OCI-LY3 (cell line): Measurements from ENCODE around the gene BCL2L13.

ENCODE experiments used
- H2AFZ ChIP-seq: fragments of 200-600, 300-600 bp; shearing (Covaris generic); 2 replicates; pipeline ENCODE4 v1.6.0; 2014; ENCODE audit warnings: antibody characterized with exemption, low read depth, low read length
- H3K27ac ChIP-seq: fragments of 200-600, 300-600 bp; sonication (generic); 2 replicates; pipeline ENCODE4 v1.5.1; 2014; ENCODE audit warnings: mild to moderate bottlenecking, low read length, moderate library complexity, mixed read lengths
- H3K27me3 ChIP-seq: fragments of 200-600, 300-600 bp; sonication (generic); 2 replicates; pipeline ENCODE4 v1.6.1; 2014; ENCODE audit warnings: low read depth, low read length, mixed read lengths
- H3K36me3 ChIP-seq: fragments of 200-600, 300-600 bp; sonication (generic); replicated peaks from 2 replicates; pipeline ENCODE3; 2014; ENCODE audit warnings: low read depth, low read length, mixed read lengths
- H3K4me1 ChIP-seq: fragments of 300-600, 200-600 bp; sonication (generic); 2 replicates; pipeline ENCODE4 v1.6.1; 2014; ENCODE audit warnings: low read length, mixed read lengths
- H3K4me2 ChIP-seq: fragments of 200-600, 300-600 bp; sonication (generic); 2 replicates; pipeline ENCODE4 v1.6.1; 2014; ENCODE audit warnings: low read length, mixed read lengths
- H3K4me3 ChIP-seq: fragments of 300-600, 200-600 bp; sonication (generic); 2 replicates; pipeline ENCODE4 v1.5.1; 2014; ENCODE audit warnings: antibody characterized with exemption, mild to moderate bottlenecking, low read length, moderate library complexity
- H3K79me2 ChIP-seq: fragments of 300-600, 200-600 bp; shearing (Covaris generic); 2 replicates; pipeline ENCODE4 v1.6.1; 2014; ENCODE audit warnings: mild to moderate bottlenecking, low read length, mixed read lengths
- H3K9ac ChIP-seq: fragments of 300-600, 200-600 bp; shearing (Covaris generic); 2 replicates; pipeline ENCODE4 v1.6.0; 2014; ENCODE audit warnings: mild to moderate bottlenecking, low read length, moderate library complexity
- H3K9me3 ChIP-seq: fragments of 200-600, 300-600 bp; shearing (Covaris generic); 2 replicates; pipeline ENCODE4 v1.6.1; 2014; ENCODE audit warnings: low read length, mixed read lengths; ENCODE audit not compliant: insufficient read depth
- H4K20me1 ChIP-seq: fragments of 200-600, 300-600 bp; sonication (generic); 2 replicates; pipeline ENCODE4 v1.6.1; 2016; ENCODE audit warnings: low read length, mixed read lengths; ENCODE audit not compliant: insufficient read depth
- EZH2phosphoT487 ChIP-seq: fragments of 200-600 bp; shearing (Covaris generic); IDR thresholded peaks from 2 replicates; pipeline ENCODE4 v1.6.1; 2018; ENCODE audit warnings: antibody characterized with exemption, mixed run types, low read depth
- TF ChIP-seq, protein P1 (sequence below): fragments of 200-600, 300-600 bp; sonication (generic); IDR thresholded peaks from 2 replicates; pipeline ENCODE4 v1.5.1; 2014; ENCODE audit warnings: antibody characterized with exemption, low read length, low read depth

BCL2L13 gene

DNA sequence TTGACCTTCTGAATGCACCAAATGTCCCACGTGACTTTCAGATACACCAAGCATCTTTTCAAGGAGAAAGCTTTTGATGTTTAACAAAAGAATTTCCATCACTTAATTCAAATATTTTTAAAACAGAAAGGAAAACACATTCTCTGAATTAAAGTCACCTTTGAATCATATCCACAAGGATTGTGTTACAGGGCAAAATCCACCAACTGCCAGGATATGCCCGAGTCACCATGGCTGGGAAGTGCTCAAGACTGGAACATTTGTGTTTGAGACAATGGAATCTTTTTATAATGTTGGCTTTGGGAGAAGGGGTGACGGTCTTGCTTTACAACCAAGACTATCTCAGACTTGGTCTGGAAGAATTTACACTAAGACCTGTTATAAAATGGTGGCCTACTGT lies 94.9 kb downstream of the BCL2L13 start:
- H3K27ac ChIP-seq, result no peak overlapping the region
- no peak overlapping the region for H2AFZ ChIP-seq
- no peaks in the 10 kb centered on the region for H3K9me3 ChIP-seq
- TF ChIP-seq, protein P1, sequence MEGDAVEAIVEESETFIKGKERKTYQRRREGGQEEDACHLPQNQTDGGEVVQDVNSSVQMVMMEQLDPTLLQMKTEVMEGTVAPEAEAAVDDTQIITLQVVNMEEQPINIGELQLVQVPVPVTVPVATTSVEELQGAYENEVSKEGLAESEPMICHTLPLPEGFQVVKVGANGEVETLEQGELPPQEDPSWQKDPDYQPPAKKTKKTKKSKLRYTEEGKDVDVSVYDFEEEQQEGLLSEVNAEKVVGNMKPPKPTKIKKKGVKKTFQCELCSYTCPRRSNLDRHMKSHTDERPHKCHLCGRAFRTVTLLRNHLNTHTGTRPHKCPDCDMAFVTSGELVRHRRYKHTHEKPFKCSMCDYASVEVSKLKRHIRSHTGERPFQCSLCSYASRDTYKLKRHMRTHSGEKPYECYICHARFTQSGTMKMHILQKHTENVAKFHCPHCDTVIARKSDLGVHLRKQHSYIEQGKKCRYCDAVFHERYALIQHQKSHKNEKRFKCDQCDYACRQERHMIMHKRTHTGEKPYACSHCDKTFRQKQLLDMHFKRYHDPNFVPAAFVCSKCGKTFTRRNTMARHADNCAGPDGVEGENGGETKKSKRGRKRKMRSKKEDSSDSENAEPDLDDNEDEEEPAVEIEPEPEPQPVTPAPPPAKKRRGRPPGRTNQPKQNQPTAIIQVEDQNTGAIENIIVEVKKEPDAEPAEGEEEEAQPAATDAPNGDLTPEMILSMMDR, result no peak
- TF ChIP-seq EZH2phosphoT487, result no peak
- H3K79me2 ChIP-seq, result no peaks in the 10 kb centered on the region
- no peak overlapping the region for H3K4me3 ChIP-seq
- peaks cover 82% of the 10 kb centered on the region for H3K36me3 ChIP-seq
- no peak overlapping the region for H3K4me2 ChIP-seq
- no peaks in the 10 kb centered on the region for H3K27me3 ChIP-seq
- H4K20me1 ChIP-seq, result peaks cover 6% of the 10 kb centered on the region; the same call in 1 of the 2 replicates
- H3K4me1 ChIP-seq, result no peaks in the 10 kb centered on the region
- no peak overlapping the region for H3K9ac ChIP-seq

DNA sequence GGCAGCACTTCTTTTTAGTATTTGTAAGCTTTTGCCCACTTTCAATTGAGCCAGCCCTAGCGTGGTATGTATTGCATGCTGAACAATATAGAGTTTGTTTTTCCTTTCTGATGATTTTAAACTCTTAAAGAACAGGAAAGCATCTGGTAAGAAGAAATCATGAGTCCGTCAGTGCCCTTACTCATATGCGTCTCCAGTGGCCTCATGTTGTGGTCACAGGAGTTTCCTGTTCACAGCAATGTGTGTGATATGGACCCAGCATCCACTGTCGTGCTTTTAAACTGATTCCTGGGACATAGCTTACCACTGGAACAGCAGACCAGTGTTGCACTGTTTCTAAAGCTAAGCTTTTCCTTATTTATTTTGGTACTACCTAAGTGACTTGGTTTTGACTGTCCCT lies 95.6 kb downstream of the BCL2L13 start:
- Histone ChIP-seq H3K9ac (no peak overlapping the region), H3K36me3 (peaks cover 89% of the 10 kb centered on the region), H3K27me3 (no peaks in the 10 kb centered on the region), H3K79me2 (no peaks in the 10 kb centered on the region; the same call in 1 of the 2 replicates), H3K4me3 (no peak overlapping the region), H3K27ac (no peak overlapping the region), H3K4me2 (no peak overlapping the region), H4K20me1 (peaks cover 6% of the 10 kb centered on the region; the same call in 1 of the 2 replicates), H2AFZ (no peak overlapping the region), H3K9me3 (no peaks in the 10 kb centered on the region), H3K4me1 (no peaks in the 10 kb centered on the region)
- TF ChIP-seq EZH2phosphoT487, result no peak
- TF ChIP-seq, protein P1, result no peak

DNA sequence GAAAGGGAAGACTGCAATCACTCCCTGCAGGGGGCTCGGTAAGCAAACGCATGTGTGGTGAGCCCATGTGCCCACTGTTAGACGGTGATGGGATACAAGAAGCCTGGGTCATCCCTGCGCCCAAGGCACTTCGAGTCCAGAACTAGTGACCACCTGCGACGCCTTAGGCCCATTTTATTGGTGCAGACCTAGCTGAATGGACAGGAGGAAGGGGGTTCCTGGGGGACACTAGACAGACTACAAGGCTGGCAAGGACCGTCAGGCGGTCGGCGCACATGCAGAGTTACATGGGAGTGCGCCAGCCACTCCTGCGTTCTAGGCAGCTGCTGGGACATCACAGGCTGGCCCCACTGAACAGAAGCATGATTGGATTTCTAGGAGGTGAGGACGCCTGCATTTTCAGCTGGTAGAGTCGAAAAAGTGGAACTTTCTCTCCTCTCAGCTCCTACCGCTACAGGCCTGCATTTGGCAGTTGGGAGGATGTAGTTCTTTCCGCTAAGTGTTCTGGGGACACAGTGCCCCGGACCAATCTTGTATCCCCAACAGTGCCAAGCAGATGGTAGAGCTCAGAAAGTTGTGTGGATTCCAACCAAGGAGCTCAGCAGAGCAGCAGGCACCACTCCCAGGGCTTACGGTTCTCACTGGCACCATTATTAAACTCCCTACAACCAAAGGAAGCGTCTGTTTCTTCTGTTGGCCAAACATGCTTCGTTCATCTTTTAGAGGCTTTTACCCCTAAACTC lies 100.0 kb downstream of the BCL2L13 start:
- Histone ChIP-seq H3K36me3 (peaks cover 82% of the 10 kb centered on the region), H3K4me3 (no peak overlapping the region), H4K20me1 (peaks cover 28% of the 10 kb centered on the region)

DNA sequence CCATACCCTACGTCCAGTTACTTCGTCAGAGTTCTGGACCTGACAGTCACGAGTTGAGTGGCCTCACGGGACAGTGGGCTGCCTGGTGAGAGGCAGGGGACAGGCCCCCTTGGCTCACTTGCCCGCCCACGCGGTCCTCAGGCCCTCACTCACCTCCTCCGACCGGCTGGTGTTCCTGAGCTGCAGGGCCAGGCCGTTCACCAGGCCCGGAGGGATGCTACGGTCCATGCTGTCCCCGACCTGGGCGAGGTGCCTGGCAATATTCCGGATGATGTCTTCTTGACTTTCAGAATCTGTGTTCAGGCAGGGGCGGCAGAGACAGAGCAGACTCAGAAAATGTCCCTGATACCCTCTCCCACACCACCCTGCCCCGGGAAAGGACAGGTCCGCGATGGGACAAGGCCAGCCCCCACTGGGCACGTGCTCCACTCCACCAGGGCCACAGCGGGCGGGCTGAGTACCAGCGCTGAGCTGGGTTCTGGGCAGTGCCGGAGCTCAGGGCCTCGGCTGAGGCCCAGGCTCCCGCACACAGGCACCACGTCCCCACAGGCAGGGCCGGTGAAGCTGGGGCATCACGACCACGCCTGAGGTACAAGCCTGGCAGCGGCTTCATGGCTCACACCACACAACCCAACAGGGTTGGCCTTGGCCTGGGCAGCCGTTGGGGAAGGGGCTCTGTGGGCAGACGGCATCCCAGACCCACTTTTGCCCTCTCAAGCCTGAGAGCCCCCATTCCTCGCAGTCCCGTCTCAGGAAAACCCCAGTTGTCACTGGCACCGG lies 100.8 kb downstream of the BCL2L13 start:
- Histone ChIP-seq H3K9me3 (no peaks in the 10 kb centered on the region), H3K4me2 (no peak overlapping the region), H3K4me1 (peaks cover 21% of the 10 kb centered on the region), H2AFZ (no peak overlapping the region), H4K20me1 (peaks cover 36% of the 10 kb centered on the region), H3K79me2 (peaks cover 42% of the 10 kb centered on the region), H3K9ac (no peak overlapping the region), H3K36me3 (peaks cover 82% of the 10 kb centered on the region), H3K27ac (no peak overlapping the region), H3K27me3 (no peaks in the 10 kb centered on the region), H3K4me3 (no peak overlapping the region)
- TF ChIP-seq, protein P1, result no peak
- TF ChIP-seq EZH2phosphoT487, result no peak

More for the DNA sequence above, 100.0 kb downstream of the BCL2L13 start:
- no peak overlapping the region for H3K27ac ChIP-seq
- H3K9me3 ChIP-seq, result no peaks in the 10 kb centered on the region
- H3K4me1 ChIP-seq, result peaks cover 18% of the 10 kb centered on the region
- no peak for TF ChIP-seq EZH2phosphoT487
- TF ChIP-seq, protein P1, result no peak
- H3K79me2 ChIP-seq, result peaks cover 34% of the 10 kb centered on the region
- no peaks in the 10 kb centered on the region for H3K27me3 ChIP-seq
- H2AFZ ChIP-seq, result no peak overlapping the region
- H3K9ac ChIP-seq, result no peak overlapping the region
- no peak overlapping the region for H3K4me2 ChIP-seq
